Activated naive CD8-positive, alpha-beta T cell treated with anti-CD3 and anti-CD28 coated beads, Interleukin-2, amount 10 ng/mL, durations not matched to agents 7 days and 5 days (primary cell): ENCODE measurements around the gene PPARG. TPM values are rescaled to one million over a fixed set of nuclear protein-coding genes. Genes with fewer than 3 reads are reported as not detected.

Experiments
- ATAC-seq: fragments of 150-1000 bp; cut with Tn5 transposase; one replicate; pipeline ENCODE4 v1.10.0; 2021; ENCODE audit warnings: low read depth, moderate library complexity
- POLR2A ChIA-PET: fragments of 350-600 bp; sonication (Branson Sonifier 250); formaldehyde crosslinking; loops from one replicate; lab custom pipeline; 2021; ENCODE audit warnings: antibody characterized with exemption; lab: Charles Lee
- DNase-seq: peaks from one replicate; pipeline ENCODE4 v3.0.0; 2021
- H3K27ac Mint-ChIP-seq: one replicate; pipeline ENCODE4 v1.8.0; 2022; ENCODE audit warnings: mild to moderate bottlenecking, mixed read lengths
- H3K27me3 Mint-ChIP-seq: one replicate; pipeline ENCODE4 v1.8.0; 2022; ENCODE audit warnings: mild to moderate bottlenecking, moderate library complexity, mixed read lengths
- H3K36me3 Mint-ChIP-seq: one replicate; pipeline ENCODE4 v1.8.0; 2021; ENCODE audit warnings: mild to moderate bottlenecking, mixed read lengths
- H3K4me1 Mint-ChIP-seq: one replicate; pipeline ENCODE4 v1.8.0; 2021; ENCODE audit warnings: mixed read lengths
- H3K4me3 Mint-ChIP-seq: one replicate; pipeline ENCODE4 v1.8.0; 2022; ENCODE audit warnings: mild to moderate bottlenecking, moderate library complexity, mixed read lengths
- H3K9me3 Mint-ChIP-seq: one replicate; pipeline ENCODE4 v1.8.0; 2021; ENCODE audit warnings: mixed read lengths
- total RNA-seq, 2 experiments: library from RNA; stranded (reverse); gene quantifications; one replicate each; pipeline ENCODE4 v1.2.3, GENCODE V29; 2021

PPARG gene
- total RNA-seq, 2 experiments from 2014 or later = 0.68 to 1.0 TPM

- H3K27me3 Mint-ChIP-seq = peaks cover 6% of the 10 kb centered on the region
- ATAC-seq = no peak
- no peak overlapping the region for H3K4me3 Mint-ChIP-seq
- H3K27ac Mint-ChIP-seq = no peak overlapping the region
- H3K36me3 Mint-ChIP-seq = no peaks in the 10 kb centered on the region
- H3K9me3 Mint-ChIP-seq = no peaks in the 10 kb centered on the region
- no peak for DNase-seq
- POLR2A ChIA-PET = no interaction called here
- H3K4me1 Mint-ChIP-seq = no peaks in the 10 kb centered on the region
Measured at GRCh38 chr3:12416731-12417130, 127.9 kb downstream of the PPARG start.

GRCh38 chr3:12420393-12420792, 131.5 kb downstream of the PPARG start:
- ATAC-seq (no peak), DNase-seq (no peak)
- H3K27ac Mint-ChIP-seq = no peak overlapping the region
- no peaks in the 10 kb centered on the region for H3K36me3 Mint-ChIP-seq
- H3K27me3 Mint-ChIP-seq = peaks cover 7% of the 10 kb centered on the region
- no peaks in the 10 kb centered on the region for H3K9me3 Mint-ChIP-seq
- no peak overlapping the region for H3K4me3 Mint-ChIP-seq
- POLR2A ChIA-PET = no interaction called here
- no peaks in the 10 kb centered on the region for H3K4me1 Mint-ChIP-seq

GRCh38 chr3:12421132-12421531, 132.3 kb downstream of the PPARG start:
- Mint-ChIP-seq H3K36me3 (no peaks in the 10 kb centered on the region), H3K27me3 (peaks cover 11% of the 10 kb centered on the region), H3K4me3 (no peak overlapping the region), H3K4me1 (no peaks in the 10 kb centered on the region), H3K27ac (no peak overlapping the region), H3K9me3 (no peaks in the 10 kb centered on the region)
- ATAC-seq (no peak), DNase-seq (no peak)
- POLR2A ChIA-PET = no interaction called here

- Mint-ChIP-seq H3K27ac (no peak overlapping the region), H3K9me3 (no peaks in the 10 kb centered on the region), H3K36me3 (no peaks in the 10 kb centered on the region), H3K27me3 (peaks cover 13% of the 10 kb centered on the region), H3K4me3 (no peak overlapping the region), H3K4me1 (no peaks in the 10 kb centered on the region)
- POLR2A ChIA-PET = no interaction called here
- no peak for ATAC-seq
- no peak for DNase-seq
Measured at GRCh38 chr3:12423131-12423530, 134.3 kb downstream of the PPARG start.

DNA sequence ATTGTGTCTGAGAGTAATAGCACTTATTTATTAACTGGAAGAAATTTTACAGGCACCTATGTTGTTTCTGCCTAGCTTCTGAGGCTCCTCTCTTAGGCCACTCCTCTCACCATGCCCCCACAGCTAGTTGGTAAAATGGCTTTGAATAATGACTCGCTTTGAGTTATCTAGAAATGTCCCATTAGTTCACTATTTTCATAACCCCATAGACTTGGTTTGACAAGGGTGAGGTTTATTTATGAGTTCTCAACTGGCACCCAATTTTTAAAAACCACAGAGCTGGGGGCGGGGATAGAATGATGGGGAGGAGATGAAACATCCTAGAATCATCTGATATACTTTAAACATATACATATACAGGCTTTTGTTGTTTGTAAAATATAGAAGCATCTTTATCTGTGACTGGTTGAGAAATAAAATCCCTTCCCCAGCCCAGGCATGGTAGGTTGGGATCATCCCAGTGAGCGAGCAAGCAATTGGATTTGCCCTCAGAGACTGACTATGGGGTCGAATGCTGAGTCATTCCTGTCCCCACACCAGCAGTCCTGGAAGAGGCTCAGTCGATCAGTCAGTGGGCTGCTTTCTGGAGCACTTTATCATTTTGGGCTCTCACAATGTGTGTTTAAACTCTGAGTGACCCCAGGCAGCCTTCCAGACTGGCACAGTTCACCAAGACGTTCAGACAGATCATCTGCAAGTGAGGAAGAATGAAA, 135.2 kb downstream of the PPARG start:
- no peak overlapping the region for H3K4me3 Mint-ChIP-seq
- H3K27me3 Mint-ChIP-seq = peaks cover 13% of the 10 kb centered on the region
- H3K36me3 Mint-ChIP-seq = no peaks in the 10 kb centered on the region
- H3K9me3 Mint-ChIP-seq = no peaks in the 10 kb centered on the region
- H3K4me1 Mint-ChIP-seq = no peaks in the 10 kb centered on the region
- H3K27ac Mint-ChIP-seq = no peak overlapping the region
- DNase-seq (no peak), ATAC-seq (no peak)
- POLR2A ChIA-PET = no interaction called here

DNA sequence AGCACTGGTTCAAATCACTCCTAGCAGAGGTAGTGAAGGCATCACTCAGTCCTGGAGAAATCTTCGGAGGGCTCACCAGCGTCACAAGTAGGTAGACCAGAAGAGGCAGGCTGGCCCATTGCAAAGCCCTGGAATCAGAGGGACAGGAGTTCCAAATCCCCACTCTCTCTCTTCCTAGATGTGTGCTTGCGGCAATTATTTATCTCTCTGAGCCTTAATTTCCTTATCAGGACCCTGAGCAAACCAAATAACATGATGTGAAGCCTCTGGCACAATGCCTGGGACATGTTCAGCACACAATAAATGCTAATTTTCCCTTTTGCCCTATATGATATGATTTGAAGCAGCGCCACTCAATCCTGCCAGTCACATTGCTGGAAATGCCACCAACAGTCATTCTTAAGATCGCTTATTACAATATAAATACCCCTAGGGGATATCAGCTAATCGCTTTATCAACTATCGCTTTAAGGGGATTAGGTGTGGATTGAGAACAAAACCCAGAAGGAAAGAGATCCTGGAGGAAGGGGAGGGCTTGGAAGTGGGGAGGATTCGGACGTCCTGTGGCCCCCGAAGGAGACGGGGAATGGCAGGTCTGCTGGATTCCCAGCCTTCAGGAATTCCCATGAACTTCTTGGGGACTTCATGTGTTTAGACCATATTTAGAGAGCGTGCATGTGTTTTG, 135.9 kb downstream of the PPARG start:
- ATAC-seq (no peak), DNase-seq (no peak)
- H3K27me3 Mint-ChIP-seq = peaks cover 13% of the 10 kb centered on the region
- no peaks in the 10 kb centered on the region for H3K4me1 Mint-ChIP-seq
- no peak overlapping the region for H3K4me3 Mint-ChIP-seq
- no peak overlapping the region for H3K27ac Mint-ChIP-seq
- H3K36me3 Mint-ChIP-seq = no peaks in the 10 kb centered on the region
- no peaks in the 10 kb centered on the region for H3K9me3 Mint-ChIP-seq
- POLR2A ChIA-PET = no interaction called here

DNA sequence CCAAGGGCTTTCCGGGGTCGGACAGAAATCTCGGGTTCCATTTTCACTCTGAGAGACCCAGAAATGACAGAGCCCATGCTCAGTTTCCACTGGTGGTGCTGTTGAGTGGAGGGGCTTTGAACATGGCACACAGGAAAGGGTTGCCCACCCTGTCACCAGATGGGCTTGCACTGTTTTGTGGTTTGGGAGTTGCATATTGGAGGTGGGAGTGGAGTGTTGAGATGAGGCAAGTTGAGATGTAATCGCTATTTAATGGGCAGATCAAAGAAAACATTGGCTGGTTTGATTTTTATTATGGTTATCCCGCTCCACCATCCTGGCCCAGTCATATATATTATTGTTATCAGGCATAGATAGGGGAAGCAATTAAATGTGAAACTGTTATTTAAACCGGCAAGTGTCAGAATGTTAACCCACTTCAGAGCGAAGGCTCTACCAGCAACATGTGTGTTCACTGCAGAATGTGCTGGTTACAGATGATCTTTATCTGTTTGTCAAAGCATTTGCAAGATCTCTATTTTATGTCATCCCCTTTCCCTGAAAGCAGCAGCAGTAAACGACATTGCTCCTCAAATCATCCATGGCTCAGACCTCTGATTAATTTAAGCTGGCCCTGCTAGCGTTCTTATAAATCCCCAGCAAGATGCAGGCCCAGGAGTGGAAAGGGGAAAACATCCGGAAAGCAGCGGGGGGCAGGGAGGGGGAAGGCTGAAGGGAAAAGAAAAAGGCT, 137.1 kb downstream of the PPARG start:
- no peaks in the 10 kb centered on the region for H3K36me3 Mint-ChIP-seq
- DNase-seq = no peak
- POLR2A ChIA-PET = no interaction called here
- ATAC-seq = no peak
- H3K27me3 Mint-ChIP-seq = peaks cover 11% of the 10 kb centered on the region
- H3K4me1 Mint-ChIP-seq = no peaks in the 10 kb centered on the region
- H3K27ac Mint-ChIP-seq = no peak overlapping the region
- no peak overlapping the region for H3K4me3 Mint-ChIP-seq
- no peaks in the 10 kb centered on the region for H3K9me3 Mint-ChIP-seq

DNA sequence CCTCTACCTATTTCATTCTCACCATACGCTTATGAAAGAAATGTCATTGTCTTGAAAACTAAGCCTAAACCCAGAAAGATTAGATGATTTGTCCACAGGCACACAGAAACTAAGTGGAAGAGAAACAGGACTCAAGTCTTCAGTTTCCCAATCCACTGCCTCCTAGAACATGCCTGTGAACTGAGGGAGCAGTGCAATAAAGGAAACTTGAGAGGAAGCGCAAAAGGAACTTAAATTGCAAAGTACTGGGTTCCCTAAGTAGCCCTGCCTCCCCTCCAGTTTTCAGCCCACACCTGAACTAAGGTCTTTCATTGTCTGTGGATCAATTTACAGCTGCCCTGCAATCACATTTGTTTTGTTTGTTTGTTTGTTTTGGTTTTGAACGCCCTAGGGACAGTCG, 138.7 kb downstream of the PPARG start:
- H3K4me1 Mint-ChIP-seq = no peaks in the 10 kb centered on the region
- ATAC-seq = no peak
- H3K27me3 Mint-ChIP-seq = peaks cover 15% of the 10 kb centered on the region
- H3K27ac Mint-ChIP-seq = no peak overlapping the region
- peaks cover 2% of the 10 kb centered on the region for H3K36me3 Mint-ChIP-seq
- POLR2A ChIA-PET = no interaction called here
- no peaks in the 10 kb centered on the region for H3K9me3 Mint-ChIP-seq
- no peak overlapping the region for H3K4me3 Mint-ChIP-seq
- no peak for DNase-seq

DNA sequence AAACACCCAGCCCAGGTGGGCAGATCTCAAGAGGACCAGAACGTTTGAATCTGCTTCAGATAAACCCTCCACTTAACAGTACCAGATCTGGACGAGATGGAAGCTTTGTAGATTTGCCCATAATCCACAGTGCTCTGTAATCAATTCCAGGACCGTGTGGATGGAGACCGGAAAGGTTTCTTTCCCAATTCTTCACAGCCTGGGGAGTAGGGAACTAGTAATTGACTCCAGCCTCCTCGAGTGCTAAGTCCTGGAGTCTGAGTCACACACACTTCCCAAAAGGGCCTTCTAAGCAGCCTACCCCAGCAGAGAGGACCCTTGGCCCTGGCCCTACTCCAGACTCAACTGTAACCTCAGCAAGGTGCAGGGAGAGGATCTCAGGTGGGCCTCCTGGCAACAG, 139.3 kb downstream of the PPARG start:
- Mint-ChIP-seq H3K27ac (no peak overlapping the region), H3K4me1 (no peaks in the 10 kb centered on the region), H3K4me3 (no peak overlapping the region), H3K36me3 (peaks cover 2% of the 10 kb centered on the region), H3K9me3 (no peaks in the 10 kb centered on the region), H3K27me3 (peaks cover 21% of the 10 kb centered on the region)
- POLR2A ChIA-PET = no interaction called here
- ATAC-seq (no peak), DNase-seq (no peak)

DNA sequence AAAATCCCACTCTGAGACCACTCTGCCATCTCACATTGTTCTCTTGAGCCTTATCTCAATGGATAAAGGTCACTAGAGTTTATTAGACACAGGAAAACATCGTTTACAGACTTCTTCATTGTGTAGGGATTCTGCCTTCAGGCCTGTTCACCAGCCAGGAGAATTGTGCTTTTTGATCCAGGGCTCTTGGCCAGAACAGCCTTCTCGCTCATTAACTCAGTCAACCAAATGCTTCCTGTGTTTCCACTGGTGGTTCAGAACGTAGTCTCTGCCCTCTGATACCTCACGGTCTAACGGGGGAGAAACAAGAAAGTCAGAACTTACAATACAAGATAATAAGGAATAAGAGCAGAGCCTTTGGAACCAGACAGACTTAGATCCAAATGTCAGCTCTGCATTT, 141.2 kb downstream of the PPARG start:
- DNase-seq (no peak), ATAC-seq (no peak)
- H3K36me3 Mint-ChIP-seq = peaks cover 2% of the 10 kb centered on the region
- no peaks in the 10 kb centered on the region for H3K4me1 Mint-ChIP-seq
- POLR2A ChIA-PET = no interaction called here
- no peak overlapping the region for H3K4me3 Mint-ChIP-seq
- H3K9me3 Mint-ChIP-seq = no peaks in the 10 kb centered on the region
- peaks cover 27% of the 10 kb centered on the region for H3K27me3 Mint-ChIP-seq
- H3K27ac Mint-ChIP-seq = no peak overlapping the region

DNA sequence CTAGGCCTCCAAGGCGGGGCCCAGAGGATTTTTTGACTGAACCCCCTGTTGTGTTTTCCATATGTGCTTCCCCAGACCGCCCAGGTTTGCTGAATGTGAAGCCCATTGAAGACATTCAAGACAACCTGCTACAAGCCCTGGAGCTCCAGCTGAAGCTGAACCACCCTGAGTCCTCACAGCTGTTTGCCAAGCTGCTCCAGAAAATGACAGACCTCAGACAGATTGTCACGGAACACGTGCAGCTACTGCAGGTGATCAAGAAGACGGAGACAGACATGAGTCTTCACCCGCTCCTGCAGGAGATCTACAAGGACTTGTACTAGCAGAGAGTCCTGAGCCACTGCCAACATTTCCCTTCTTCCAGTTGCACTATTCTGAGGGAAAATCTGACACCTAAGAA, 145.0 kb downstream of the PPARG start:
- no peak overlapping the region for H3K27ac Mint-ChIP-seq
- no peaks in the 10 kb centered on the region for H3K9me3 Mint-ChIP-seq
- peaks cover 32% of the 10 kb centered on the region for H3K27me3 Mint-ChIP-seq
- ATAC-seq = no peak
- POLR2A ChIA-PET = no interaction called here
- no peak for DNase-seq
- H3K4me1 Mint-ChIP-seq = no peaks in the 10 kb centered on the region
- no peak overlapping the region for H3K4me3 Mint-ChIP-seq
- H3K36me3 Mint-ChIP-seq = peaks cover 2% of the 10 kb centered on the region

- H3K27ac Mint-ChIP-seq = no peak overlapping the region
Measured at GRCh38 chr3:12436514-12437220, 147.8 kb downstream of the PPARG start.

GRCh38 chr3:12437221-12437605, 148.3 kb downstream of the PPARG start:
- Mint-ChIP-seq H3K4me3 (no peak overlapping the region), H3K27ac (no peak overlapping the region), H3K9me3 (no peaks in the 10 kb centered on the region), H3K27me3 (peaks cover 32% of the 10 kb centered on the region), H3K36me3 (no peaks in the 10 kb centered on the region), H3K4me1 (no peaks in the 10 kb centered on the region)
- DNase-seq (no peak), ATAC-seq (no peak)
- POLR2A ChIA-PET = no interaction called here

More at GRCh38 chr3:12436514-12437220, 147.8 kb downstream of the PPARG start:
- ATAC-seq (no peak), DNase-seq (no peak)
- POLR2A ChIA-PET = no interaction called here
- H3K4me1 Mint-ChIP-seq = no peaks in the 10 kb centered on the region
- no peaks in the 10 kb centered on the region for H3K9me3 Mint-ChIP-seq
- H3K4me3 Mint-ChIP-seq = no peak overlapping the region
- peaks cover 35% of the 10 kb centered on the region for H3K27me3 Mint-ChIP-seq
- no peaks in the 10 kb centered on the region for H3K36me3 Mint-ChIP-seq
